ENCODE data around the gene CDH3. TPM values are rescaled to one million over a fixed set of nuclear protein-coding genes. Genes with fewer than 3 reads are reported as not detected.

Gene CDH3
- total RNA-seq, 4 donors from 2014 or later, result 1.1 to 5.0 (median 3.2) TPM

DNA sequence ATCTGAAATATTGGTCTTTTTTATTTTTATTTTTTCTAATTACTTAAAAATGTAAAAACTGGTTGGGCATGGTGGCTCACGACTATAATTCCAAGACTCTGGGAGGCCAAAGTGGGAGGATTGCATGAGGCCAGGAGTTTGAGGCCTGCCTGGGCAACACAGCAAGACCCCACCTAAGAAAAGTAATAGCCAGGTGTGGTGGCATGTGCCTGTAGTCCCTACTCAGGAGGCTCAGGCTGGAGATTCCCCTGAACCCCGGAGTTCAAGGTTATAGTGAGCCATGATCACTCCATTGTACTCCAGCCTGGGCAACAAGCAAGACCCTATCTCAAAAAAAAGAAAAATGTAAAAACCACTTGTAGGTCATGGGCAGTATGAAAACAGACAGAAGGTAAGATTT lies 36.8 kb upstream of the CDH3 start:
- 92 to 99% methylated on average over 2 of the region's 2 CpGs for WGBS, 2 donors
- no peaks in the 10 kb centered on the region for H3K9me3 ChIP-seq
- H3K36me3 ChIP-seq, result no peaks in the 10 kb centered on the region
- H3K27me3 ChIP-seq, result no peaks in the 10 kb centered on the region
- H3K4me3 ChIP-seq (replicated peaks in 1 of 3), result no peak overlapping the region
- TF ChIP-seq, protein P1, sequence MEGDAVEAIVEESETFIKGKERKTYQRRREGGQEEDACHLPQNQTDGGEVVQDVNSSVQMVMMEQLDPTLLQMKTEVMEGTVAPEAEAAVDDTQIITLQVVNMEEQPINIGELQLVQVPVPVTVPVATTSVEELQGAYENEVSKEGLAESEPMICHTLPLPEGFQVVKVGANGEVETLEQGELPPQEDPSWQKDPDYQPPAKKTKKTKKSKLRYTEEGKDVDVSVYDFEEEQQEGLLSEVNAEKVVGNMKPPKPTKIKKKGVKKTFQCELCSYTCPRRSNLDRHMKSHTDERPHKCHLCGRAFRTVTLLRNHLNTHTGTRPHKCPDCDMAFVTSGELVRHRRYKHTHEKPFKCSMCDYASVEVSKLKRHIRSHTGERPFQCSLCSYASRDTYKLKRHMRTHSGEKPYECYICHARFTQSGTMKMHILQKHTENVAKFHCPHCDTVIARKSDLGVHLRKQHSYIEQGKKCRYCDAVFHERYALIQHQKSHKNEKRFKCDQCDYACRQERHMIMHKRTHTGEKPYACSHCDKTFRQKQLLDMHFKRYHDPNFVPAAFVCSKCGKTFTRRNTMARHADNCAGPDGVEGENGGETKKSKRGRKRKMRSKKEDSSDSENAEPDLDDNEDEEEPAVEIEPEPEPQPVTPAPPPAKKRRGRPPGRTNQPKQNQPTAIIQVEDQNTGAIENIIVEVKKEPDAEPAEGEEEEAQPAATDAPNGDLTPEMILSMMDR (IDR thresholded peaks at IDR 0.05), result no peak
- no peak for TF ChIP-seq POLR2A (IDR thresholded peaks at IDR 0.05)
- no peaks in the 10 kb centered on the region for H3K4me1 ChIP-seq
- no peak for DNase-seq
- no peak overlapping the region for H3K27ac ChIP-seq
- intact Hi-C loops (cut with DNase I), result no loop called here

DNA sequence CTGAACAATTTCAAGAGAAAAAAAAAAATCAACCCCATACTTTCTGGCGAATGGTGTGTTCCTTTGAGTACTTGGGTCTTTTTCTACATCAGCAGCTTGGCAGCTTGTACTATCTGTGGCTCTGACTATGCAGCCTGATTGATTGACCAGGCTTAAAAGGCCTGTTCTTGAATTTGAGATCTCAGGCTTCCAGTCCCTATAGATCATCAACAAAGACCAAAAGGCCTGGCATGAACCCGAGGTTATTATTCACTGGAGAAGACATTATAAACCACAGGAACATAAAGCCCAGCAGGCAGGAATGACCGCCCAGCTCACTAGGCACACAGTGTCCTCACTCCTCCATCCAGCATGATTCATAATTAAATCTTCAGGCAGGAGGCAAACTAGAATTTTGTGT lies 32.1 kb upstream of the CDH3 start:
- Histone ChIP-seq H3K27me3 (no peaks in the 10 kb centered on the region), H3K9me3 (no peaks in the 10 kb centered on the region), H3K27ac (no peak overlapping the region), H3K4me1 (no peaks in the 10 kb centered on the region), H3K4me3 (replicated peaks in 1 of 3) (no peak overlapping the region), H3K36me3 (no peaks in the 10 kb centered on the region)
- intact Hi-C loops (cut with DNase I), result no loop called here
- WGBS, 2 donors, result 75 to 76% methylated on average over 3 of the region's 3 CpGs
- TF ChIP-seq, protein P1 (IDR thresholded peaks at IDR 0.05), result no peak
- TF ChIP-seq POLR2A (IDR thresholded peaks at IDR 0.05), result no peak
- DNase-seq, result no peak

DNA sequence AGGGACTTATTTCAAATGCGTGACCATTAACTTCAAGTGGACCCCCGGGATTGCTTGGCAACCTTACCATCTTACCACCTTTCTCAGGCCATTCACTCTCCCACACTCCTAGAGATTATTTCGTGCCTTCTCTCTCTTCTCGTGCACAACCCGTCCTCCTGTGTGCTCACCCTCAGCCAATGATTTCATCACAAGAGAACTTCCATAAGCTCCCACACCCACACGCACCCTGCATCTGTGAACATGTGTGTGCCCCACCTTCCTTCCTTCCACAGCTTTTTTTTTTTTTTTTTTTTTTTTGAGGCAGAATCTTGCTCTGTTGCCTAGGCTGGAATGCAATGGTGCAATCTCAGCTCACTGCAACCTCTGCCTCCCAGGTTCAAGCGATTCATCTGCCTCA lies 27.4 kb upstream of the CDH3 start:
- no peak for TF ChIP-seq POLR2A (IDR thresholded peaks at IDR 0.05)
- TF ChIP-seq, protein P1 (IDR thresholded peaks at IDR 0.05), result no peak
- WGBS, 2 donors, result 89% methylated on average over 7 of the region's 7 CpGs
- no peak for DNase-seq
- intact Hi-C loops (cut with DNase I), result no loop called here
- no peaks in the 10 kb centered on the region for H3K9me3 ChIP-seq
- H3K36me3 ChIP-seq, result no peaks in the 10 kb centered on the region
- no peaks in the 10 kb centered on the region for H3K27me3 ChIP-seq
- H3K27ac ChIP-seq, result no peak overlapping the region
- H3K4me3 ChIP-seq (replicated peaks in 1 of 3), result no peak overlapping the region
- H3K4me1 ChIP-seq, result no peaks in the 10 kb centered on the region

DNA sequence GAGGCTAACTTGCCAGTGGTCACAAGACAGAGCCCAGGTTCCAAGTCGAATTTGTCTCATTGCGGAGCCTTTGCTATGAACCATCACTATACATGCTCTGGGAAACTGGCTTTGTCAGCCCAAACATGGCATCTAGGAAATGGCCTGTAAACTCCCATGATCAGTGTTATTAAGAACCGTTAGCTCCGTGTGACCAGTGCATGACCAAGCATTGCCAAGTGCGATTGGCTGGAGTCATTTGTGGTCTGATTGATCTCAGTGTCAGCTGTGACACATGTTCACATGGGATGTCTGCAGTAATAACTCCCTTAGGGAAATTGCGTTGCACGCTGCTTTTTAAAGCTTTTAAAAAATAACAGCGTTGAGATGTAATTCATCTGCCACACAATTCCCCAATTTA lies 18.6 kb upstream of the CDH3 start:
- no peak for TF ChIP-seq POLR2A (IDR thresholded peaks at IDR 0.05)
- TF ChIP-seq, protein P1 (IDR thresholded peaks at IDR 0.05), result no peak
- no peak for DNase-seq
- Histone ChIP-seq H3K27ac (no peak overlapping the region), H3K36me3 (no peaks in the 10 kb centered on the region), H3K4me1 (no peaks in the 10 kb centered on the region), H3K27me3 (no peaks in the 10 kb centered on the region), H3K9me3 (no peaks in the 10 kb centered on the region), H3K4me3 (replicated peaks in 1 of 3) (no peak overlapping the region)
- intact Hi-C loops (cut with DNase I), result no loop called here
- WGBS, 2 donors, result 79 to 83% methylated on average over 8 of the region's 8 CpGs

DNA sequence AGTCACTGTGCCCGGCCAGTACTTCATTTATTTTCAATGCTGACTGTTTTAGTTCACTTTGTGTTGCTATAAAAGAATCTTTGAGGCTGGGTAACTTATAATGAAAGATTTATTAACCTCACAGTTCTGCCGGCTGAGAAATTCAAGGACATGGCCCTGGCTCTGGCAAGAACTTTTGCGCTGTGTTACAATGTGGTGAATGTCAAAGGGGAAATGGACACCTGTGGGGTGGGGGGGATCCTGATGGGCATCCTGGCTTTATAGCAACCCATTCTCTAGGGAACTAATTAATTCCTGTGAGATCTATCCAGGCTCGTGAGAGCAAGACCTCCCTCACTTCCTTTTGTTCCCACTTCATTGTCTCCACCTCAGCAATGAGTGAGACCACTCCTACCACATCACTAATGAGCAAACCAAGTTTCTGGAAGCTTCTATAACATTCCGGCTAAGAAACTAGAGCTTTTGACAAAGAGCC lies 17.1 kb upstream of the CDH3 start:
- TF ChIP-seq, protein P1 (IDR thresholded peaks at IDR 0.05), result no peak
- TF ChIP-seq POLR2A (IDR thresholded peaks at IDR 0.05), result no peak
- WGBS, 2 donors, result 54 to 67% methylated on average over 5 of the region's 5 CpGs
- no peaks in the 10 kb centered on the region for H3K4me1 ChIP-seq
- intact Hi-C loops (cut with DNase I), result no loop called here
- no peak for DNase-seq
- no peaks in the 10 kb centered on the region for H3K36me3 ChIP-seq
- no peaks in the 10 kb centered on the region for H3K9me3 ChIP-seq
- no peak overlapping the region for H3K27ac ChIP-seq
- H3K4me3 ChIP-seq (replicated peaks in 1 of 3), result no peak overlapping the region
- H3K27me3 ChIP-seq, result no peaks in the 10 kb centered on the region
